ENCODE results near the gene ATP8B1. TPM values are rescaled to one million over a fixed set of nuclear protein-coding genes. Genes with fewer than 3 reads are reported as not detected.

ATP8B1 gene
- total RNA-seq, 1 donor from 2014 or later = 30.9 TPM

DNA sequence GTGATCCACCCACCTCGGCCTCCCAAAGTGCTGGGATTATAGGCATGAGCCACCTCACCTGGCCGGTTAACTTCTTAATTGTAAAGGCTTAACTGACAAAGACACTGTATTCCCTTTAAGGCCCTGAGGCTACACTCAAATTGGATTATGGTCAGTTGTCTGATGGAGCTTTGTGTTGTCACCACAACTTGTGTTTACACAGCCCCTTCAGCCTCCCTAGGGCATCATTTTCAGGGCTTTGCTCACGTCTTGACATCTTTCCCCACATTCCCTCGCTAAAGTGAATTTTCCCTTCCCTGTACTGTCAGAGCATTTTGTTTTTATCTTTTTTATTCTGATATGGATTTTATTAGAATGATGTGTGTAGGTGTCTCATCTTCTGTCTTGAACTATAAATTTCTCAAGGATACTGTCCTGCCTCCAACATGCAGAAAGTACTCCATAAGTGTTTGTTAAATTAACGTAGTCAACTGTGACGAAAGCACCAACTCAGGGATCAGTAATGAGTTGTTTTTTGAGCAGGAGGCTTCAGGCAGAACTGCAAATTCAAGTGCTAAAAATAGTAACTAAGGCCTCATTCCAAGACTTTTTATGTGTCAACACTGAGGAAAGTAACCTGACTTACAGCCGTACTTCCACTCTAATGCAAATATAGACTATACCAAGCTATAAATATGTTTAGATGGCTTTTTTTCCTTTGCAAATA, 104.4 kb downstream of the ATP8B1 start:
- Histone ChIP-seq H3K27ac (peak overlapping the region; percentile 73 to 81), H3K4me3 (peak overlapping the region in 1 of 2 donors; percentile 2), H3K4me1 (peaks cover 0 to 12% of the 10 kb centered on the region in 2 donors), H3K27me3 (no peaks in the 10 kb centered on the region), H3K36me3 (peaks cover 39 to 58% of the 10 kb centered on the region in 2 donors), H3K9me3 (no peaks in the 10 kb centered on the region)
- TF ChIP-seq, protein P1, sequence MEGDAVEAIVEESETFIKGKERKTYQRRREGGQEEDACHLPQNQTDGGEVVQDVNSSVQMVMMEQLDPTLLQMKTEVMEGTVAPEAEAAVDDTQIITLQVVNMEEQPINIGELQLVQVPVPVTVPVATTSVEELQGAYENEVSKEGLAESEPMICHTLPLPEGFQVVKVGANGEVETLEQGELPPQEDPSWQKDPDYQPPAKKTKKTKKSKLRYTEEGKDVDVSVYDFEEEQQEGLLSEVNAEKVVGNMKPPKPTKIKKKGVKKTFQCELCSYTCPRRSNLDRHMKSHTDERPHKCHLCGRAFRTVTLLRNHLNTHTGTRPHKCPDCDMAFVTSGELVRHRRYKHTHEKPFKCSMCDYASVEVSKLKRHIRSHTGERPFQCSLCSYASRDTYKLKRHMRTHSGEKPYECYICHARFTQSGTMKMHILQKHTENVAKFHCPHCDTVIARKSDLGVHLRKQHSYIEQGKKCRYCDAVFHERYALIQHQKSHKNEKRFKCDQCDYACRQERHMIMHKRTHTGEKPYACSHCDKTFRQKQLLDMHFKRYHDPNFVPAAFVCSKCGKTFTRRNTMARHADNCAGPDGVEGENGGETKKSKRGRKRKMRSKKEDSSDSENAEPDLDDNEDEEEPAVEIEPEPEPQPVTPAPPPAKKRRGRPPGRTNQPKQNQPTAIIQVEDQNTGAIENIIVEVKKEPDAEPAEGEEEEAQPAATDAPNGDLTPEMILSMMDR (IDR thresholded peaks at IDR 0.05) = no peak
- DNase-seq (ENCODE audit: low spot score in 2 of 2) = no peak
- intact Hi-C loops (cut with DNase I) = loop anchor here (5.0 kb wide), 1 partner anchor 39 kb away; no protein-coding TSS in a partner anchor

DNA sequence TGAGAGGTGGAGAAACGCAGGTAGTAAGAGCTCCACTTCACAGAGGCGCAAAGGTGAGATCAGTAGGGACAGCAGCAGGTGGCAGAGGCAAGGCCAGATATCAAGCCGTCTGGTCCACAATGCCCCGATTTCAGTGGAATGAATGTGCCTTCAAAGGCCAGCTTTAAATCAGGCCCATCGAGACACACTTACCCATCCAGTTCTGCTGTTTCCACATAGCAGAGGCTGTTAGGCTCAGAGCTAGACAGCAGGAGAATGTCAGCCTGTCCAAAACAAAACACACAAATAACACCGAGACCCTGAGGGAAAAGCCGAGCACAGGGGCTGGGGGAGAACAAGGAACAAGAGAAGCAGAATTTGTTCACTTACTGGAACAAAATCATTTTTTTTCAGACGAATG, 105.7 kb downstream of the ATP8B1 start:
- Histone ChIP-seq H3K4me1 (peaks cover 0 to 12% of the 10 kb centered on the region in 2 donors), H3K27ac (peak overlapping the region; percentile 52 to 81), H3K4me3 (no peak overlapping the region), H3K36me3 (peaks cover 36 to 60% of the 10 kb centered on the region in 2 donors), H3K27me3 (no peaks in the 10 kb centered on the region), H3K9me3 (no peaks in the 10 kb centered on the region)
- TF ChIP-seq, protein P1 (IDR thresholded peaks at IDR 0.05) = no peak
- intact Hi-C loops (cut with DNase I) = loop anchor here (5.0 kb wide), 1 partner anchor 40 kb away; no protein-coding TSS in a partner anchor
- no peak for DNase-seq (ENCODE audit: low spot score in 2 of 2)

DNA sequence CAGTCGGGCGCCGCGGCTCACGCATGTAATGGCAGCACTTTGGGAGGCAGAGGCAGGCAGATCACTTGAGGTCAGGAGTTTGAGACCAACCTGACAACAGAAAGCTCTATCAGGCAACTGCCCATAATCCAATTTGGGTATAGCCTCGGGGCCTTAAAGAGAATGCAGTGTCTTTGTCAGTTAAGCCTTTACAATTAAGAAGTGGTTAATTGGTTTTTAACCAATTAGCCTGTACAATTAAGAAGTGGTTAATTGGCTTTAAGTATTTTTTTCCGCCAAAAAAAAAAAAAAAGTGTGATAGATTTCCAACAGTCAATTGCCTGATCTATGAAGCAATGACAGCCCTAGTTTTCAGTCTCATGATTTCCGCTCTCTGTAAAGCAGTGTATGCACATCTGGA, 106.8 kb downstream of the ATP8B1 start:
- Histone ChIP-seq H3K27ac (peak overlapping the region in 1 of 2 donors; percentile 81), H3K4me1 (peaks cover 0 to 12% of the 10 kb centered on the region in 2 donors), H3K4me3 (no peak overlapping the region), H3K9me3 (no peaks in the 10 kb centered on the region), H3K36me3 (peaks cover 31 to 61% of the 10 kb centered on the region in 2 donors), H3K27me3 (no peaks in the 10 kb centered on the region)
- TF ChIP-seq, protein P1 (IDR thresholded peaks at IDR 0.05) = no peak
- intact Hi-C loops (cut with DNase I) = loop anchor here (5.0 kb wide), 1 partner anchor 41 kb away; no protein-coding TSS in a partner anchor
- no peak for DNase-seq (ENCODE audit: low spot score in 2 of 2)

DNA sequence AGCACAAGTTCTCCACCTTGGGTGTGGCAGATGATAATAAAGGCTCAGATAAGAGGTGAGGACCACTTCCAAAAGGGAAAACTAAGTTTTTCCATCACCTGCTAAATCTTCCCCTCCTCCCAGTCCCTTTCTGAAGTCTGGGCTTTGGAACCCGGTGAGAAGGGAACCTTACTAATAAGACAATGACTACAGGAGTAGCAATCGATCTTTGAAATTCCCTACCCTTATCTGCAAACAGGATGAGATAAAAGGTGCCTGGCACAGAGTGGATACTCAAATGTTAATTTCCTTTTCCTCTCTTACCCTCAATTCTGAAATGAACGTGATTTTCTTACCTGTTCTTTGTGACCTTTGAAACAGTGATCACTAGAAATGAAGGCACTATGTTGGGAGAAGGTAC, 111.8 kb downstream of the ATP8B1 start:
- TF ChIP-seq, protein P1 (IDR thresholded peaks at IDR 0.05) = no peak
- peak overlapping the region; percentile 1 to 25 for H3K27ac ChIP-seq
- no peak overlapping the region for H3K4me3 ChIP-seq
- H3K27me3 ChIP-seq = no peaks in the 10 kb centered on the region
- H3K4me1 ChIP-seq = no peaks in the 10 kb centered on the region
- no peak for DNase-seq (ENCODE audit: low spot score in 2 of 2)
- intact Hi-C loops (cut with DNase I) = no loop called here
- H3K36me3 ChIP-seq = peaks cover 41 to 87% of the 10 kb centered on the region in 2 donors
- no peaks in the 10 kb centered on the region for H3K9me3 ChIP-seq

DNA sequence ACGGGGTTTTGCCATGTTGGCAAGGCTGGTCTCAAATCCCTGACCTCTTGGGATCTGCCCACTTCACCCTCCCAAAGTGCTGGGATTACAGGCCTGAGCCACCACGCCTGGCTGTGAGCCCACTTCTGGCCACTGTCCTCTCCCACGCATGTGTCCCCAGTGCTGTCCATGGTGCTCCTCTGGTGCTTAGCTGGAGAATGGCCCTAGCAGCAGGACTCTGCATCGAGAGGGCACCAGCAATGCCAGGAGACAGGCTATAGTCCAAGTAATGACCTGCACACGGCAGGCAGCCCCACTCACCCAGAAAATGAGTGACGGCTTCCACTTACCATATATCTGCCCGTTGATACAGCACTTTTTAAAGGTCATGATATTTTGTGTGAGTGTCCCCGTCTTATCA, 115.1 kb downstream of the ATP8B1 start:
- no peaks in the 10 kb centered on the region for H3K9me3 ChIP-seq
- peaks cover 55 to 96% of the 10 kb centered on the region in 2 donors for H3K36me3 ChIP-seq
- DNase-seq (ENCODE audit: low spot score in 2 of 2) = no peak
- H3K4me1 ChIP-seq = no peaks in the 10 kb centered on the region
- no peaks in the 10 kb centered on the region for H3K27me3 ChIP-seq
- intact Hi-C loops (cut with DNase I) = no loop called here
- H3K27ac ChIP-seq = no peak overlapping the region
- TF ChIP-seq, protein P1 (IDR thresholded peaks at IDR 0.05) = no peak
- no peak overlapping the region for H3K4me3 ChIP-seq
